ENCODE data around the gene METTL14. TPM values are rescaled to one million over a fixed set of nuclear protein-coding genes. Genes with fewer than 3 reads are reported as not detected.
A peak's percentile ranks its signal among the peaks of the same experiment; 100 is the strongest.

Gene METTL14
- total RNA-seq, 4 donors from 2014 or later: 47.0 to 83.9 (median 65.9) TPM

GRCh38 chr4:118680808-118681207 lies 4.4 kb upstream of the METTL14 start:
- 31 to 83% methylated on average over 1 of the region's 1 CpG for WGBS, 2 donors (ENCODE audit: low coverage in 1 of 2)
- ATAC-seq: no peak
- peaks cover 0 to under 1% (median 0%) of the 10 kb centered on the region in 3 donors for H3K4me1 ChIP-seq
- TF ChIP-seq POLR2AphosphoS5 (IDR thresholded peaks at IDR 0.05) (no peak), EP300 (IDR thresholded peaks at IDR 0.05) (no peak), POLR2A (IDR thresholded peaks at IDR 0.05) (no peak), CTCF (IDR thresholded peaks at IDR 0.05) (no peak)
- no peaks in the 10 kb centered on the region for H3K36me3 ChIP-seq
- H3K4me3 ChIP-seq: no peak overlapping the region
- no peaks in the 10 kb centered on the region for H3K9me3 ChIP-seq
- H3K27ac ChIP-seq: no peak overlapping the region
- H3K27me3 ChIP-seq: no peaks in the 10 kb centered on the region

GRCh38 chr4:118682928-118683327 lies 2.3 kb upstream of the METTL14 start:
- H3K27ac ChIP-seq: no peak overlapping the region
- H3K9me3 ChIP-seq: no peaks in the 10 kb centered on the region
- ATAC-seq: no peak
- H3K27me3 ChIP-seq: no peaks in the 10 kb centered on the region
- peaks cover 7 to 21% (median 8%) of the 10 kb centered on the region in 3 donors for H3K4me1 ChIP-seq
- H3K4me3 ChIP-seq: no peak overlapping the region
- peaks cover 0 to 5% of the 10 kb centered on the region in 2 donors for H3K36me3 ChIP-seq
- WGBS, 2 donors (ENCODE audit: low coverage in 1 of 2): 0 to 14% methylated on average over 1 of the region's 1 CpG
- TF ChIP-seq POLR2AphosphoS5 (IDR thresholded peaks at IDR 0.05): no peak
- no peak for TF ChIP-seq EP300 (IDR thresholded peaks at IDR 0.05)
- TF ChIP-seq POLR2A (IDR thresholded peaks at IDR 0.05): no peak
- peak in 3 of 4 experiments; percentile 23 to 40 (median 35) for TF ChIP-seq CTCF (IDR thresholded peaks at IDR 0.05)

GRCh38 chr4:118683513-118683912 lies 1.7 kb upstream of the METTL14 start:
- TF ChIP-seq POLR2A (IDR thresholded peaks at IDR 0.05) (no peak), EP300 (IDR thresholded peaks at IDR 0.05) (no peak), CTCF (IDR thresholded peaks at IDR 0.05) (no peak), POLR2AphosphoS5 (IDR thresholded peaks at IDR 0.05) (no peak)
- ATAC-seq: no peak
- peaks cover 7 to 24% (median 8%) of the 10 kb centered on the region in 3 donors for H3K4me1 ChIP-seq
- H3K36me3 ChIP-seq: peaks cover 0 to 10% of the 10 kb centered on the region in 2 donors
- no peaks in the 10 kb centered on the region for H3K9me3 ChIP-seq
- H3K27me3 ChIP-seq: no peaks in the 10 kb centered on the region
- no peak overlapping the region for H3K27ac ChIP-seq
- no peak overlapping the region for H3K4me3 ChIP-seq
- WGBS, 2 donors (ENCODE audit: low coverage in 1 of 2): 0% methylated on average over 2 of the region's 2 CpGs

- WGBS, 2 donors (ENCODE audit: low coverage in 1 of 2): 32 to 78% methylated on average over 2 of the region's 2 CpGs
- H3K9me3 ChIP-seq: no peaks in the 10 kb centered on the region
- H3K4me1 ChIP-seq: no peaks in the 10 kb centered on the region
- TF ChIP-seq POLR2AphosphoS5 (IDR thresholded peaks at IDR 0.05) (no peak), POLR2A (IDR thresholded peaks at IDR 0.05) (no peak)
- H3K36me3 ChIP-seq: peaks cover 6 to 98% of the 10 kb centered on the region in 2 donors
- H3K27ac ChIP-seq: no peak overlapping the region
- H3K4me3 ChIP-seq: no peak overlapping the region
- H3K27me3 ChIP-seq: no peaks in the 10 kb centered on the region
- no peak for ATAC-seq
Observed at GRCh38 chr4:118703118-118703517, 17.9 kb downstream of the METTL14 start.

GRCh38 chr4:118711052-118711451 lies 25.9 kb downstream of the METTL14 start:
- TF ChIP-seq POLR2A (IDR thresholded peaks at IDR 0.05): no peak
- no peak for TF ChIP-seq CTCF (IDR thresholded peaks at IDR 0.05)
- TF ChIP-seq EP300 (IDR thresholded peaks at IDR 0.05): no peak
- TF ChIP-seq POLR2AphosphoS5 (IDR thresholded peaks at IDR 0.05): no peak
- Histone ChIP-seq H3K4me3 (no peak overlapping the region), H3K27me3 (no peaks in the 10 kb centered on the region), H3K36me3 (peaks cover 3 to 77% of the 10 kb centered on the region in 2 donors), H3K27ac (no peak overlapping the region), H3K9me3 (no peaks in the 10 kb centered on the region), H3K4me1 (no peaks in the 10 kb centered on the region)
- 67 to 94% methylated on average over 2 of the region's 2 CpGs for WGBS, 2 donors (ENCODE audit: low coverage in 1 of 2)
- ATAC-seq: no peak

Measured in gastroesophageal sphincter (tissue), 4 donors.